OCI-LY7 (cell line): ENCODE measurements around the gene CA12.

Source experiments
- EZH2phosphoT487 ChIP-seq: fragments of 200-600 bp; sonication (generic); IDR thresholded peaks from 2 replicates; pipeline ENCODE4 v1.6.1; 2018; ENCODE audit warnings: low read depth, borderline replicate concordance, mild to moderate bottlenecking, mixed run types, antibody characterized with exemption, low read length, moderate library complexity, mixed read lengths
- TF ChIP-seq, protein P1 (sequence below): fragments of 200-600 bp; sonication (generic); conservative IDR thresholded peaks from 2 replicates; pipeline ENCODE4 v1.5.1; 2014; ENCODE audit warnings: mild to moderate bottlenecking, antibody characterized with exemption, low read length, moderate library complexity, mixed read lengths

DNA sequence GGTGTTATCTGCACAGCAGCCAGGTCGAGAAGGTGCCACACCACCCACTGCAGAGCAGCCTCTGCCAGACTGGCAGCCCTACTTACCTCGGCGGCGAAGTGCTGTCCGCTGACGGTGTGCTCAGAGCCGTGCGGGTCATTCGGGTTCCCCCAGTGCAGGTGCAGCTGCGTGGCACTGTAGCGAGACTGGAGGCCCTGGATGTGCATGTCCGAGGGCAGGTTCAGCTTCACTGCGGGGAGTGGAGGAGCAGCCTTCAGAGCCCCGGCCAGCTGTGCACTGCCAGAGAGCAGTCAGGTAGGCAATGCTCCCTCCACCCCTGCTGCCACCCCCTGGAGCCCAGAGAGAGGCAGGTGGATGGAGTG, 36.3 kb downstream of the CA12 start:
- TF ChIP-seq, protein P1, sequence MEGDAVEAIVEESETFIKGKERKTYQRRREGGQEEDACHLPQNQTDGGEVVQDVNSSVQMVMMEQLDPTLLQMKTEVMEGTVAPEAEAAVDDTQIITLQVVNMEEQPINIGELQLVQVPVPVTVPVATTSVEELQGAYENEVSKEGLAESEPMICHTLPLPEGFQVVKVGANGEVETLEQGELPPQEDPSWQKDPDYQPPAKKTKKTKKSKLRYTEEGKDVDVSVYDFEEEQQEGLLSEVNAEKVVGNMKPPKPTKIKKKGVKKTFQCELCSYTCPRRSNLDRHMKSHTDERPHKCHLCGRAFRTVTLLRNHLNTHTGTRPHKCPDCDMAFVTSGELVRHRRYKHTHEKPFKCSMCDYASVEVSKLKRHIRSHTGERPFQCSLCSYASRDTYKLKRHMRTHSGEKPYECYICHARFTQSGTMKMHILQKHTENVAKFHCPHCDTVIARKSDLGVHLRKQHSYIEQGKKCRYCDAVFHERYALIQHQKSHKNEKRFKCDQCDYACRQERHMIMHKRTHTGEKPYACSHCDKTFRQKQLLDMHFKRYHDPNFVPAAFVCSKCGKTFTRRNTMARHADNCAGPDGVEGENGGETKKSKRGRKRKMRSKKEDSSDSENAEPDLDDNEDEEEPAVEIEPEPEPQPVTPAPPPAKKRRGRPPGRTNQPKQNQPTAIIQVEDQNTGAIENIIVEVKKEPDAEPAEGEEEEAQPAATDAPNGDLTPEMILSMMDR = no peak
- TF ChIP-seq EZH2phosphoT487 = no peak
